K562 (cell line): ENCODE results near the gene MFAP1. TPM values are rescaled to one million over a fixed set of nuclear protein-coding genes. Genes with fewer than 3 reads are reported as not detected.

Source experiments
- E4F1 ChIP-seq: fragments of 250-450 bp; sonication (Bioruptor Pico); IDR thresholded peaks from 2 replicates; pipeline ENCODE4 v1.5.0; 2021; ENCODE audit warnings: mild to moderate bottlenecking, borderline replicate concordance
- EHMT2 ChIP-seq: fragments of 450-650 bp; IDR thresholded peaks from 2 replicates; pipeline ENCODE4 v1.6.1; 2018; ENCODE audit warnings: antibody characterized with exemption
- ETV1 ChIP-seq: fragments of 450-650 bp; conservative IDR thresholded peaks from 2 replicates; pipeline ENCODE4 v1.6.1; 2016; ENCODE audit warnings: missing genetic modification characterization, control low read depth, low read depth, missing compliant biosample characterization
- HDAC6 ChIP-seq: IDR thresholded peaks from 2 replicates; pipeline ENCODE4 v1.6.1; 2012; ENCODE audit warnings: low read depth, mild to moderate bottlenecking, control low read depth, inconsistent platforms, low read length, moderate library complexity
- KAT8 ChIP-seq: fragments of 450-650 bp; IDR thresholded peaks from 2 replicates; pipeline ENCODE4 v1.6.1; 2016; ENCODE audit warnings: low read depth, mild to moderate bottlenecking
- MGA ChIP-seq: fragments of 450-650 bp; IDR thresholded peaks from 2 replicates; pipeline ENCODE4 v1.6.1; 2016; ENCODE audit warnings: mild to moderate bottlenecking, moderate library complexity
- MTF1 ChIP-seq: fragments of 250-450 bp; sonication (Bioruptor Pico); IDR thresholded peaks from 2 replicates; pipeline ENCODE4 v1.9.0; 2021; ENCODE audit warnings: moderate library complexity, mild to moderate bottlenecking, inconsistent platforms, borderline replicate concordance
- RBM22 ChIP-seq: fragments of 200-400 bp; formaldehyde crosslinking; IDR thresholded peaks from 2 replicates; pipeline ENCODE4 v1.6.1; 2018; ENCODE audit warnings: low read length, low read depth; ENCODE audit not compliant: poor library complexity, severe bottlenecking
- SMARCE1 ChIP-seq: fragments of 450-650 bp; IDR thresholded peaks from 2 replicates; pipeline ENCODE4 v1.7.1; 2016; ENCODE audit warnings: mild to moderate bottlenecking
- SOX6 ChIP-seq: fragments of 450-650 bp; IDR thresholded peaks from 2 replicates; pipeline ENCODE4 v1.6.1; 2014; ENCODE audit warnings: mild to moderate bottlenecking
- ZC3H8 ChIP-seq: fragments of 450-650 bp; IDR thresholded peaks from 2 replicates; pipeline ENCODE4 v1.6.1; 2017
- ZNF217 ChIP-seq: sonication (generic); formaldehyde crosslinking; IDR thresholded peaks from 2 replicates; pipeline ENCODE4 v1.8.0; 2022; ENCODE audit warnings: mild to moderate bottlenecking, missing genetic modification reagents
- ZNF354B ChIP-seq: fragments of 250-450 bp; sonication (Bioruptor Pico); IDR thresholded peaks from 2 replicates; pipeline ENCODE4 v1.4.0; 2020
- ZNF830 ChIP-seq: fragments of 250-450 bp; sonication (Bioruptor Pico); IDR thresholded peaks from 2 replicates; pipeline ENCODE4 v1.5.0; 2021; ENCODE audit warnings: mild to moderate bottlenecking
- ZZZ3 ChIP-seq: fragments of 450-650 bp; IDR thresholded peaks from 2 replicates; pipeline ENCODE4 v1.6.1; 2016; ENCODE audit warnings: antibody characterized with exemption, mild to moderate bottlenecking, moderate library complexity
- polyA plus RNA-seq, 8 experiments: library from polyadenylated mRNA; depleted of rRNA in 4 of 8; stranded (reverse) in 5 of 8; unstranded in 3 of 8; fragments of >200 nt; fragmentation: Nextera tagmentation in 2 of 8; fragmentation: Illumina TruSeq in 1 of 8; extraction: Ambion mirVana in 2 of 8; extraction: Trizol in 1 of 8; gene quantifications; 2 replicates each; pipeline versions ENCODE4 v1.2.1 to v1.2.3, GENCODE V29; 2011 to 2014; ENCODE audit warnings: inconsistent platforms in 1 of 8, missing spikeins in 1 of 8
- total RNA-seq, 7 experiments: library from RNA; depleted of rRNA in 6 of 7; stranded (reverse); fragments of >200 nt in 6 of 7; fragmentation: Illumina TruSeq in 2 of 7; extraction: Trizol in 2 of 7; gene quantifications; 2 replicates each; pipeline versions ENCODE4 v1.2.1 to v1.2.3, GENCODE V29; 2011 to 2021; ENCODE audit warnings: low replicate concordance in 1 of 7

The MFAP1 gene
- total and polyA plus RNA-seq, 9 of the 15 experiments (the other 6 are each of a cell fraction or from before 2014, with no cell fraction given), result 34.9 to 64.1 (median 48.2) TPM

- no peak for TF ChIP-seq ZZZ3
- no peak for TF ChIP-seq HDAC6
- no peak for TF ChIP-seq ZNF830 (CRISPR knock-in tag)
- TF ChIP-seq MTF1 (CRISPR knock-in tag), result no peak
- no peak for TF ChIP-seq ZNF354B (CRISPR knock-in tag)
- peak; percentile 57 for TF ChIP-seq ETV1 (tag)
- TF ChIP-seq KAT8, result no peak
- TF ChIP-seq RBM22, result no peak
- TF ChIP-seq EHMT2, result no peak
- TF ChIP-seq ZNF217 (CRISPR knock-in tag), result no peak
- 0 out of 2 replicates have a peak, but pooled peaks have one; percentile 19 for TF ChIP-seq SOX6
- TF ChIP-seq E4F1 (CRISPR knock-in tag), result no peak
- TF ChIP-seq ZC3H8, result no peak
- no peak; the same call in 1 of the 2 replicates for TF ChIP-seq SMARCE1
- no peak for TF ChIP-seq MGA
Measured at GRCh38 chr15:43800286-43801141, 24.0 kb downstream of the MFAP1 start, which contains the start of gene HYPK (continued).
